Adipose tissue (tissue), 3 donors: ENCODE measurements around the gene ACE. TPM values are rescaled to one million over a fixed set of nuclear protein-coding genes. Genes with fewer than 3 reads are reported as not detected.

Experiments used
- H3K27ac ChIP-seq: one replicate; pipeline ENCODE4 v1.5.1; 2013; ENCODE audit warnings: low read depth, low read length
- WGBS, 3 donors: extraction: QIAGEN DNeasy Blood & Tissue Kit; methylation state at CpG; one replicate each; pipeline ENCODE4 v1.1.7; 2013; 5-methylcytosine and 5-hydroxymethylcytosine counted together
- polyA plus RNA-seq, 3 donors: library from polyadenylated mRNA; stranded (reverse); fragments of 200-250 nt; gene quantifications; one replicate each; pipeline ENCODE4 v1.2.3, GENCODE V29; 2013
- donor health status: healthy with polysubstance abuse.
- donor health status: Bipolar disorder and iron deficiency.
- donor health status: healthy.

The ACE gene
- polyA plus RNA-seq, 3 donors: 2.2 to 7.6 (median 5.7) TPM

DNA sequence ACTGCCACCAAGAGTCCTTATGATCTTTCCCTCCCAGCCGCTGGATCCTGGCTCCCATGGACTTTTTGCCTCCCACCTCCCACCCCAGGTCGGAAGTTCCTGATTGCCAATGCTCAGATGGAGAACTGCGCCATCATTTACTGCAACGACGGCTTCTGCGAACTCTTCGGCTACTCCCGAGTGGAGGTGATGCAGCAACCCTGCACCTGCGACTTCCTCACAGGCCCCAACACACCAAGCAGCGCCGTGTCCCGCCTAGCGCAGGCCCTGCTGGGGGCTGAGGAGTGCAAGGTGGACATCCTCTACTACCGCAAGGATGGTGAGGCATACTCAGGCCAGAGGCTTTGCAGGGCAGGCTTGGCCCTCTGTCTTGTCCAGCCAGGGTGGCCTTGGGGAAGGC, 47.2 kb downstream of the ACE start:
- no peak overlapping the region for H3K27ac ChIP-seq
- 90 to 92% (median 90%) methylated on average over 14 of the region's 14 CpGs for WGBS, 3 donors

- 55 to 68% (median 62%) methylated on average over 6 of the region's 6 CpGs for WGBS, 3 donors
- no peak overlapping the region for H3K27ac ChIP-seq
These were observed 48.5 kb downstream of the ACE start for GRCh38 chr17:63525190-63525946.

- no peak overlapping the region for H3K27ac ChIP-seq
- 61 to 80% (median 79%) methylated on average over 5 of the region's 5 CpGs for WGBS, 3 donors
These were observed 50.0 kb downstream of the ACE start for GRCh38 chr17:63526861-63527260.

GRCh38 chr17:63528183-63528582, 51.3 kb downstream of the ACE start:
- H3K27ac ChIP-seq: no peak overlapping the region
- WGBS, 3 donors: 80 to 86% (median 85%) methylated on average over 9 of the region's 9 CpGs

- 85 to 87% (median 85%) methylated on average over 26 of the region's 26 CpGs for WGBS, 3 donors
- no peak overlapping the region for H3K27ac ChIP-seq
These were observed 53.1 kb downstream of the ACE start for GRCh38 chr17:63529711-63530556.

GRCh38 chr17:63530557-63531021, 53.7 kb downstream of the ACE start:
- no peak overlapping the region for H3K27ac ChIP-seq
- WGBS, 3 donors: 76 to 92% (median 80%) methylated on average over 3 of the region's 3 CpGs

- 80 to 86% (median 83%) methylated on average over 9 to 10 of the region's 10 CpGs for WGBS, 3 donors
- H3K27ac ChIP-seq: no peak overlapping the region
These were observed 54.4 kb downstream of the ACE start for GRCh38 chr17:63531022-63531965.

- 80 to 85% (median 84%) methylated on average over 20 of the region's 20 CpGs for WGBS, 3 donors
- H3K27ac ChIP-seq: no peak overlapping the region
These were observed 56.7 kb downstream of the ACE start for GRCh38 chr17:63533433-63534077.

DNA sequence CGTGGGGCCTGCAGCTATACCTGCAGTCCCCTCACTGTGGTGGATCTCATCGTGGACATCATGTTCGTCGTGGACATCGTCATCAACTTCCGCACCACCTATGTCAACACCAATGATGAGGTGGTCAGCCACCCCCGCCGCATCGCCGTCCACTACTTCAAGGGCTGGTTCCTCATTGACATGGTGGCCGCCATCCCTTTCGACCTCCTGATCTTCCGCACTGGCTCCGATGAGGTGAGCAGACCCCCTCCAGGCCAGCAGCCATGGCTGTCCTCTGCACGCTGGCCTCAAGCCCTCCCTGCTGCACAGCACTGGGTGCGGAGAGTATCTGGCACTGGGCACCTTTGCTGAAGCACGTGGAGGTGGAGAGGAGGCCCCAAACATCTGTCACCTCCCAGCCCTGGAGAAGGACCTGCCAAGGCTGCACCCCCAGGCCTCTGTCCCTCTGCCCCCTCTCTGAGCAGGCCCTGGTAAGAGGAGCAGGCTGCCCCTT, 57.3 kb downstream of the ACE start:
- WGBS, 3 donors: 87 to 92% (median 91%) methylated on average over 17 of the region's 17 CpGs
- no peak overlapping the region for H3K27ac ChIP-seq

DNA sequence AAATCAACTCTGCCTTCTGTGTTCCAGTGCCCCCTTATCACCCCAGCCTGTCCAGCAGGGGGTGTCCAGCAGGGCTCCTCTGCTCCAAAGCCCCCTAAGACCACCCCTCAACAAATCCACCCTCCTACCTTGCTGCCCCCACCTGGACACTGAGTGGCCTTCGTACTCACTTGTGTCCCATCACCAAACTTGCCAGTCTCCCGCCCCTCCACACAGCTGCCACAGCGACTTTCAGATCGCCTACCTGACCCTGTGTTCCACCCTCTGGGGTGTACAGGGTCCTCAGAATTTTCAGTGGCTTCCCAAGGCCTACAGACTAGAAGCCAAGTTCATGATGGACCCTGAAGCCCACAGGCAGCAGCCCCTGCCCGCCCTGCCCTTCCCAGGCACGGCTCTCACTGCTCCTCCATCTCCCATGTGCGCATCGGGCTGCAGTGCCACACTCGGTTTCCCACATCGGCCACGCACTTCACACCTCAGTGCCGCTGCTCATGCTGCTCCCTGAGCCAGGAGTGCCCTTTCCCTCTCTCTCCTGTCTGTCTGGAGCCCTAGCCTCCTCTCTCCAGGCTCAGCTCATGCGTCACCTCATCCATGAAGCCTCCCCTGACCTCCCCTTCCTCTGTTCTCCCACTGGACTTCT, 58.1 kb downstream of the ACE start:
- 75 to 88% (median 86%) methylated on average over 13 of the region's 13 CpGs for WGBS, 3 donors
- no peak overlapping the region for H3K27ac ChIP-seq

- whole genome bisulfite sequencing, 3 donors: 94 to 96% (median 95%) methylated on average over 24 of the region's 24 CpGs
- no peak overlapping the region for H3K27ac ChIP-seq
These were observed 58.8 kb downstream of the ACE start for GRCh38 chr17:63535640-63536039.

- no peak overlapping the region for H3K27ac ChIP-seq
- 86 to 92% (median 88%) methylated on average over 4 of the region's 4 CpGs for WGBS, 3 donors
These were observed 60.1 kb downstream of the ACE start for GRCh38 chr17:63537001-63537400.

DNA sequence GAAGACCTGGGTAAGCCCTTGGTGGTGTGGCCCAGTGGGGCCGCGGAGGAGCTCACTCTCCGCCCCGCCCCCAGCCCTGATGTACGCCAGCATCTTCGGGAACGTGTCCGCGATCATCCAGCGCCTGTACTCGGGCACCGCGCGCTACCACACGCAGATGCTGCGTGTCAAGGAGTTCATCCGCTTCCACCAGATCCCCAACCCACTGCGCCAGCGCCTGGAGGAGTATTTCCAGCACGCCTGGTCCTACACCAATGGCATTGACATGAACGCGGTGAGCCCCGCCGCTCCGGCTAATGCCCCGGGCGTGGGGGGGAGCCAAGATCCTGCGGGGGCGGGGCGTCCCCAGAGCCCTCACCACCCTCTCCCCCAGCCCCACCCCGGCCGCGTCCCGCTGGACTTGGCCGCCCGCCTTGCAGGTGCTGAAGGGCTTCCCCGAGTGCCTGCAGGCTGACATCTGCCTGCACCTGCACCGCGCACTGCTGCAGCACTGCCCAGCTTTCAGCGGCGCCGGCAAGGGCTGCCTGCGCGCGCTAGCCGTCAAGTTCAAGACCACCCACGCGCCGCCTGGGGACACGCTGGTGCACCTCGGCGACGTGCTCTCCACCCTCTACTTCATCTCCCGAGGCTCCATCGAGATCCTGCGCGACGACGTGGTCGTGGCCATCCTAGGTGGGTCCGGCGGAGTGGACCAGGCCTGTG, 61.3 kb downstream of the ACE start:
- H3K27ac ChIP-seq: no peak overlapping the region
- WGBS, 3 donors: 6 to 10% (median 7%) methylated on average over 60 to 62 of the region's 62 CpGs

GRCh38 chr17:63538693-63539595, 62.1 kb downstream of the ACE start:
- no peak overlapping the region for H3K27ac ChIP-seq
- WGBS, 3 donors: 62 to 78% (median 69%) methylated on average over 9 of the region's 9 CpGs

- 63 to 69% (median 69%) methylated on average over 4 of the region's 4 CpGs for WGBS, 3 donors
- H3K27ac ChIP-seq: no peak overlapping the region
These were observed 63.7 kb downstream of the ACE start for GRCh38 chr17:63540590-63540989.

- no peak overlapping the region for H3K27ac ChIP-seq
- WGBS, 3 donors: 92 to 95% (median 94%) methylated on average over 9 of the region's 9 CpGs
These were observed 65.3 kb downstream of the ACE start for GRCh38 chr17:63542218-63542545.
